ENCODE results near the gene CNTNAP2. TPM values are rescaled to one million over a fixed set of nuclear protein-coding genes. Genes with fewer than 3 reads are reported as not detected.

The CNTNAP2 gene
- total RNA-seq, 1 experiment from 2014 or later, result 60.0 TPM

- ChIA-PET POLR2A (ENCODE audit: low non-redundant PET) (no interaction called here), CTCF (no interaction called here)
Observed at GRCh38 chr7:147182874-147183273, 1066.3 kb downstream of the CNTNAP2 start.

GRCh38 chr7:147183276-147183675 lies 1066.7 kb downstream of the CNTNAP2 start:
- DNase-seq (ENCODE audit: low spot score), result no peak
- BruUV-seq (replicated peaks), result no TSS peak

More at GRCh38 chr7:147182874-147183273, 1066.3 kb downstream of the CNTNAP2 start:
- Histone ChIP-seq H3K9me3 (ENCODE audit: low read depth, low read length, poor library complexity, severe bottlenecking) (no peaks in the 10 kb centered on the region), H3K4me3 (ENCODE audit: low read depth, low read length, poor library complexity, severe bottlenecking) (no peak overlapping the region), H3K27me3 (replicated peaks; ENCODE audit: insufficient read depth, low read depth, low read length, poor library complexity) (no peaks in the 10 kb centered on the region), H3K27ac (ENCODE audit: low read depth, low read length, poor library complexity, severe bottlenecking) (no peak overlapping the region), H3K36me3 (ENCODE audit: insufficient read depth, low read length, poor library complexity, severe bottlenecking) (no peaks in the 10 kb centered on the region), H3K4me1 (ENCODE audit: insufficient read depth, low read length, poor library complexity, severe bottlenecking) (no peaks in the 10 kb centered on the region)
- intact Hi-C loops (cut with micrococcal nuclease; ENCODE audit: unreplicated experiment), result no loop called here
- no peak for DNase-seq (ENCODE audit: low spot score)
- TF ChIP-seq EZH2 (IDR thresholded peaks at IDR 0.05; ENCODE audit: borderline replicate concordance, low read depth, low read length, poor library complexity, severe bottlenecking) (no peak), CTCF (conservative IDR thresholded peaks at IDR 0.05; ENCODE audit: low read depth, low read length) (no peak)
- BruUV-seq (replicated peaks), result no TSS peak

GRCh38 chr7:147188467-147188866 lies 1071.9 kb downstream of the CNTNAP2 start:
- ChIA-PET CTCF (no interaction called here), POLR2A (ENCODE audit: low non-redundant PET) (no interaction called here)
- no peak overlapping the region for H3K27ac ChIP-seq (ENCODE audit: low read depth, low read length, poor library complexity, severe bottlenecking)
- no peaks in the 10 kb centered on the region for H3K9me3 ChIP-seq (ENCODE audit: low read depth, low read length, poor library complexity, severe bottlenecking)
- intact Hi-C loops (cut with micrococcal nuclease; ENCODE audit: unreplicated experiment), result no loop called here
- no peak for DNase-seq (ENCODE audit: low spot score)
- no peak for TF ChIP-seq EZH2 (IDR thresholded peaks at IDR 0.05; ENCODE audit: borderline replicate concordance, low read depth, low read length, poor library complexity, severe bottlenecking)
- TF ChIP-seq CTCF (conservative IDR thresholded peaks at IDR 0.05; ENCODE audit: low read depth, low read length), result no peak
- BruUV-seq (replicated peaks), result no TSS peak
- no peak overlapping the region for H3K4me3 ChIP-seq (ENCODE audit: low read depth, low read length, poor library complexity, severe bottlenecking)
- H3K36me3 ChIP-seq (ENCODE audit: insufficient read depth, low read length, poor library complexity, severe bottlenecking), result no peaks in the 10 kb centered on the region
- no peaks in the 10 kb centered on the region for H3K4me1 ChIP-seq (ENCODE audit: insufficient read depth, low read length, poor library complexity, severe bottlenecking)
- no peaks in the 10 kb centered on the region for H3K27me3 ChIP-seq (replicated peaks; ENCODE audit: insufficient read depth, low read depth, low read length, poor library complexity)

More at GRCh38 chr7:147183276-147183675, 1066.7 kb downstream of the CNTNAP2 start:
- no peaks in the 10 kb centered on the region for H3K9me3 ChIP-seq (ENCODE audit: low read depth, low read length, poor library complexity, severe bottlenecking)
- H3K4me3 ChIP-seq (ENCODE audit: low read depth, low read length, poor library complexity, severe bottlenecking), result no peak overlapping the region
- POLR2A ChIA-PET (ENCODE audit: low non-redundant PET), result no interaction called here
- intact Hi-C loops (cut with micrococcal nuclease; ENCODE audit: unreplicated experiment), result no loop called here
- no peaks in the 10 kb centered on the region for H3K27me3 ChIP-seq (replicated peaks; ENCODE audit: insufficient read depth, low read depth, low read length, poor library complexity)
- H3K36me3 ChIP-seq (ENCODE audit: insufficient read depth, low read length, poor library complexity, severe bottlenecking), result no peaks in the 10 kb centered on the region
- no peak overlapping the region for H3K27ac ChIP-seq (ENCODE audit: low read depth, low read length, poor library complexity, severe bottlenecking)
- H3K4me1 ChIP-seq (ENCODE audit: insufficient read depth, low read length, poor library complexity, severe bottlenecking), result no peaks in the 10 kb centered on the region
- TF ChIP-seq EZH2 (IDR thresholded peaks at IDR 0.05; ENCODE audit: borderline replicate concordance, low read depth, low read length, poor library complexity, severe bottlenecking), result no peak
- TF ChIP-seq CTCF (conservative IDR thresholded peaks at IDR 0.05; ENCODE audit: low read depth, low read length), result no peak
- CTCF ChIA-PET, result no interaction called here
